Coronary artery (tissue), 2 donors: ENCODE measurements around the gene BRD9.

Experiments used
- DNase-seq: peaks from one replicate; pipeline ENCODE4 v3.0.0-alpha.2; 2017; ENCODE audit warnings: low spot score
- H3K27ac ChIP-seq, 2 donors: fragments of 200-600 bp; sonication (generic); one replicate each; pipeline ENCODE4 v1.5.1; 2016 to 2019
- H3K4me3 ChIP-seq: fragments of 200-600 bp; sonication (generic); 2 replicates; pipeline ENCODE4 v1.5.1; 2016; ENCODE audit warnings: mild to moderate bottlenecking, moderate library complexity
- CTCF ChIP-seq: fragments of 200-600 bp; sonication (generic); IDR thresholded peaks from one replicate; pipeline ENCODE4 v1.5.1; 2019; ENCODE audit warnings: antibody characterized with exemption

BRD9 gene

GRCh38 chr5:912280-913091 is 19.9 kb upstream of the BRD9 start:
- Histone ChIP-seq H3K4me3 (no peak overlapping the region), H3K27ac (no peak overlapping the region)
- TF ChIP-seq CTCF, result no peak
- DNase-seq, result no peak

- DNase-seq, result no peak
- Histone ChIP-seq H3K27ac (no peak overlapping the region), H3K4me3 (no peak overlapping the region)
- TF ChIP-seq CTCF, result no peak
Measured at GRCh38 chr5:911601-912000, 19.0 kb upstream of the BRD9 start.

GRCh38 chr5:910769-911160 is 18.2 kb upstream of the BRD9 start:
- Histone ChIP-seq H3K4me3 (no peak overlapping the region), H3K27ac (no peak overlapping the region)
- no peak for DNase-seq
- no peak for TF ChIP-seq CTCF

- no peak for TF ChIP-seq CTCF
- Histone ChIP-seq H3K27ac (no peak overlapping the region), H3K4me3 (no peak overlapping the region)
- DNase-seq, result no peak
Measured at GRCh38 chr5:909994-910768, 17.6 kb upstream of the BRD9 start.

GRCh38 chr5:909086-909485 is 16.5 kb upstream of the BRD9 start:
- Histone ChIP-seq H3K4me3 (no peak overlapping the region), H3K27ac (no peak overlapping the region)
- no peak for TF ChIP-seq CTCF
- no peak for DNase-seq

GRCh38 chr5:908172-908571 is 15.6 kb upstream of the BRD9 start:
- no peak for TF ChIP-seq CTCF
- H3K4me3 ChIP-seq, result no peak overlapping the region
- no peak overlapping the region for H3K27ac ChIP-seq
- DNase-seq, result no peak
